ENCODE data around the gene CASP10. TPM values are rescaled to one million over a fixed set of nuclear protein-coding genes. Genes with fewer than 3 reads are reported as not detected.

CASP10 gene
- total and polyA plus RNA-seq, 9 of the 15 experiments (the other 6 are each of a cell fraction or from before 2014, with no cell fraction given), result 7.1 to 20.4 (median 10.8) TPM

GRCh38 chr2:201231781-201232466 is 49.0 kb downstream of the CASP10 start (continued):
- no peak for TF ChIP-seq RBM17 (IDR thresholded peaks at IDR 0.05; ENCODE audit: borderline replicate concordance, low read depth, low read length)
- TF ChIP-seq CTCF (IDR thresholded peaks at IDR 0.05 in 2 of 3, conservative IDR thresholded peaks at IDR 0.05 in 1 of 3; ENCODE audit: insufficient read depth in 2 of 3, low read depth in 1 of 3, low read length in 3 of 3), result peak; percentile 85 to 91 (median 90)
- TF ChIP-seq MAZ (CRISPR knock-in tag; conservative IDR thresholded peaks at IDR 0.05 in 1 of 2, IDR thresholded peaks at IDR 0.05 in 1 of 2), result 0 out of 4 replicates have a peak, but pooled peaks have one; percentile 35 to 46
- TF ChIP-seq REST (IDR thresholded peaks at IDR 0.05; ENCODE audit: borderline replicate concordance), result peak; percentile 74
- no peak for TF ChIP-seq REST (CRISPR knock-in tag; IDR thresholded peaks at IDR 0.05; ENCODE audit: low read depth)
- no peak for TF ChIP-seq PPARD (CRISPR knock-in tag; IDR thresholded peaks at IDR 0.05)
- TF ChIP-seq ARID3A (IDR thresholded peaks at IDR 0.05; ENCODE audit: borderline replicate concordance, low read depth, low read length), result 0 out of 2 replicates have a peak, but pooled peaks have one; percentile 29
- TF ChIP-seq BMI1 (IDR thresholded peaks at IDR 0.05; ENCODE audit: low read length), result no peak
- TF ChIP-seq CC2D1A (IDR thresholded peaks at IDR 0.05), result peak; percentile 83
- peak; percentile 59 for TF ChIP-seq CXXC5 (CRISPR knock-in tag; IDR thresholded peaks at IDR 0.05)
- peak in 1 of 2 experiments; percentile 65; a peak in 1 of 4 replicates for TF ChIP-seq UBTF (IDR thresholded peaks at IDR 0.05; ENCODE audit: borderline replicate concordance in 1 of 2, low read depth in 2 of 2, low read length in 2 of 2)
- TF ChIP-seq POLR2G (IDR thresholded peaks at IDR 0.05; ENCODE audit: low read depth, low read length), result 0 out of 2 replicates have a peak, but pooled peaks have one; percentile 30

Measured in K562 (cell line).